ENCODE measurements around the gene MTCH1.

The MTCH1 gene

DNA sequence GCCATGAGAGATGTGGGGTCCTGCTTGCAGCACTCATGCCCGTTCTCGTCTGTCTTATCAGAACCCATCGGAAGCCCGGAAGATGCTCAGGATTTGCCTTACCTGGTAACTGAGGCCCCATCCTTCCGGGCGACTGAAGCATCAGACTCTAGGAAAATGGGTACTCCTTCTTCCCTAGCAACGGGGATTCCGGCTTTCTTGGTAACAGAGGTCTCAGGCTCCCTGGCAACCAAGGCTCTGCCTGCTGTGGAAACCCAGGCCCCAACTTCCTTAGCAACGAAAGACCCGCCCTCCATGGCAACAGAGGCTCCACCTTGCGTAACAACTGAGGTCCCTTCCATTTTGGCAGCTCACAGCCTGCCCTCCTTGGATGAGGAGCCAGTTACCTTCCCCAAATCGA is 23.1 kb downstream of the MTCH1 start:
- Histone ChIP-seq H3K36me3 (ENCODE audit: insufficient read depth, low read depth, low read length) (peaks cover 10% of the 10 kb centered on the region), H3K27me3 (ENCODE audit: insufficient read depth, low read length) (no peaks in the 10 kb centered on the region), H3K27ac (ENCODE audit: low read length) (no peak overlapping the region), H3K4me1 (ENCODE audit: insufficient read depth, low read length) (no peaks in the 10 kb centered on the region; the same call in 1 of the 2 replicates), H3K9me3 (ENCODE audit: insufficient read depth, low read depth, low read length) (no peaks in the 10 kb centered on the region), H3K9ac (ENCODE audit: low read depth, low read length) (no peak overlapping the region), H3K4me3 (ENCODE audit: low read length) (no peak overlapping the region)

DNA sequence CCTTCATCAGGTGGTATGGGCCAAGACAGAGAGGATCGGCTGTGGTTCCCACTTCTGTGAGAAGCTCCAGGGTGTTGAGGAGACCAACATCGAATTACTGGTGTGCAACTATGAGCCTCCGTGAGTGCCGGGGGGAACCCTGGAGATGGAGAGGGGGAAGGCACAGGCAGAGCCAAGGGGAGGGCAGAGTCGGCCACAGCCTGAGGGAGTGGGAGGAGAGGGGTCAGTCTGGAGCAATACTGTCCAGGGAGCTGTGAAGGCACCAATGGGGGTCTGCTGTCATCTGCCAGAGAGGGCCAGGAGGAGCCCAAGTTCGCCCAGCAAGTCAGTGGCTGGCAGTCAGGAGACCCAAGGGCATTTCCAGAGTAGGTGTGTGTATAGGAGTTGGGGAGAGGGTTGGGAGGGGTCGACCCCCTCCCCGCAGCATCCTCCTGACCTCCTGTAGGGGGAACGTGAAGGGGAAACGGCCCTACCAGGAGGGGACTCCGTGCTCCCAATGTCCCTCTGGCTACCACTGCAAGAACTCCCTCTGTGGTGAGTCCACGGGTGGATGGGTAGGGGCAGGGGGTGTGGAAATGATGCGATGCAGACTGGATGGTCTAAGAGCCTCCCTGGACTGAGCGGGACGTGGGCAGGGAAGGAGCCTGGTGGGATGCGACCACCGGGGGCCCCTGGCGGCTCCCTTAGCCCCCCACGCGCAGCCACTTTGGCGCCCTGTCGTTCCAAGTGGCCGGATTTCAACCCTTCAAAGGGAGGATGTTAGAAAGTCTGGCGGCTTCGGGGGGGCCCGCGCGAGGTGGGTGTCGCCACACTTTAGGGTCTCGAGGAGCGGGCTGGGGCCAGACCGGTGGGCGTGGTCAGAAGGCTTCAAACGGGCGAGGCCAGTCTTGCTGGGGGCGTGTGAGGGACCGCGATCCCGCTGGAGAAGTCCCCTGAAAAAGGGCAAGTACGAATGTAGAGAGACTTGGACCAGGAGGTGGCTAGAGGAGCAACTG is 24.3 kb downstream of the MTCH1 start:
- no peak overlapping the region for H3K4me3 ChIP-seq (ENCODE audit: low read length)
- H3K36me3 ChIP-seq (ENCODE audit: insufficient read depth, low read depth, low read length), result no peaks in the 10 kb centered on the region
- no peak overlapping the region for H3K9ac ChIP-seq (ENCODE audit: low read depth, low read length)
- H3K4me1 ChIP-seq (ENCODE audit: insufficient read depth, low read length), result no peaks in the 10 kb centered on the region; the same call in 1 of the 2 replicates
- no peak overlapping the region for H3K27ac ChIP-seq (ENCODE audit: low read length)
- H3K9me3 ChIP-seq (ENCODE audit: insufficient read depth, low read depth, low read length), result no peaks in the 10 kb centered on the region
- no peaks in the 10 kb centered on the region for H3K27me3 ChIP-seq (ENCODE audit: insufficient read depth, low read length)

DNA sequence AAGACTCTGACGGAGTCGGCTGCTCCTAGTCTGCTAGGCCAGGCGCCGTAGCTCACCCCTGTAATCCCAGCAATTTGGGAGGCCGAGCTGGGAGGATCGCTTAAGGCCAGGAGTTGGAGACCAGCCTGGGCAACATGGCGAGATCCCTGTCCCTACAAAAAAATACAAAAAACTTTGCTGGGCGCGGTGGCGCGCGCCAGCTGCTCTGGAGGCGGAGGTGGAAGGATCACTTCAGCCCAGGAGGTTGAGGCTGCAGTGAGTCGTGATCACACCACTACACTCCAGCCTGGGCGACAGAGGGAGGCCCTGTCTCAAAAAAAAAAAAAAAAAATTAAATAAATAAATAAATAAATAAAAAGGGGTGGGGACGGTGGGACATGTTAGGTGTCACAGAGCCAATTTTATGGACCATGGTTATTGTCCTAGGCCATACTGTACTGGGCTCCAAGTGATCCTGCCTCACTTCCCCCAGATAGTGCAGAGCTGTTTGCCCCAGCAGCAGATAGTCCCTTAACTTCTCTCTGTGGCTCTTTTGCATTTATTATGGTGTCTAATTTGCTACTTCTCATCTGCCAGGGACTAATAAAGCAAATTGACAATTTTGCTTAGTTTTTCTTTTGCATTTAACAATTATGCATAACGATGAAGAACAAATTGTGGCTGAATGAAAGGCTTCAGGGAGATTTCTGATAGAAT is 26.3 kb downstream of the MTCH1 start:
- Histone ChIP-seq H3K27ac (ENCODE audit: low read length) (no peak overlapping the region), H3K36me3 (ENCODE audit: insufficient read depth, low read depth, low read length) (no peaks in the 10 kb centered on the region), H3K4me1 (ENCODE audit: insufficient read depth, low read length) (no peaks in the 10 kb centered on the region; the same call in 1 of the 2 replicates), H3K9me3 (ENCODE audit: insufficient read depth, low read depth, low read length) (no peaks in the 10 kb centered on the region), H3K4me3 (ENCODE audit: low read length) (no peak overlapping the region), H3K9ac (ENCODE audit: low read depth, low read length) (no peak overlapping the region), H3K27me3 (ENCODE audit: insufficient read depth, low read length) (no peaks in the 10 kb centered on the region)

DNA sequence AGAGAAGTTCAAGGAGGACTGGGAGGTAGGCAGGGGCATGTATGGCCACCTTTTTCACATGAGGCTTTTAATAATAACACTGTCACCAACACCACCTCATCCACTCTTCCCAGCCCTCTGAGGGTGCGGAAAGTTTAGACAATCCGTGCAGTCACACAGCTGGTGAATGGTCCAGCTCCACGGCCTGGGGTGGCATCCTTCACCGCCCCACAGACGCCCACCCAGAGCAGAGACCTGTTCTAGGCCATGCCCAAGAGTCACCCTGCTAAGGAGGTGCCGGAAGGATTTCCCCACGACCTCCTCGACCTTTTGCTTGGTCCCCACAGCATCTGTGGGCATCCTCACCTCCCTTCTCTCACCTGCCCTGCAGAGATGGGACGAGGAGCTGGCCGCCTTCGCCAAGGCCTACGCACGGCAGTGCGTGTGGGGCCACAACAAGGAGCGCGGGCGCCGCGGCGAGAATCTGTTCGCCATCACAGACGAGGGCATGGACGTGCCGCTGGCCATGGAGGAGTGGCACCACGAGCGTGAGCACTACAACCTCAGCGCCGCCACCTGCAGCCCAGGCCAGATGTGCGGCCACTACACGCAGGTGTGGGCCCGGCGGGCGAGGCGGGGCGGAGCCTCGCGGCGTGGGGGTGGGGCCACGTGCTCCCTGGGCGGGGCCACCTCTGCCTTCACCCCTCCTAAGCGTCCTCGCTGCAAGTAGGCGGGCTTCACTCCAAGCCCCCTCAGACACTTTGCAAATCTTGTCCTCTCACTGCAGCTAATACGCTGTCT is 27.0 kb downstream of the MTCH1 start:
- H3K4me1 ChIP-seq (ENCODE audit: insufficient read depth, low read length), result no peaks in the 10 kb centered on the region; the same call in 1 of the 2 replicates

DNA sequence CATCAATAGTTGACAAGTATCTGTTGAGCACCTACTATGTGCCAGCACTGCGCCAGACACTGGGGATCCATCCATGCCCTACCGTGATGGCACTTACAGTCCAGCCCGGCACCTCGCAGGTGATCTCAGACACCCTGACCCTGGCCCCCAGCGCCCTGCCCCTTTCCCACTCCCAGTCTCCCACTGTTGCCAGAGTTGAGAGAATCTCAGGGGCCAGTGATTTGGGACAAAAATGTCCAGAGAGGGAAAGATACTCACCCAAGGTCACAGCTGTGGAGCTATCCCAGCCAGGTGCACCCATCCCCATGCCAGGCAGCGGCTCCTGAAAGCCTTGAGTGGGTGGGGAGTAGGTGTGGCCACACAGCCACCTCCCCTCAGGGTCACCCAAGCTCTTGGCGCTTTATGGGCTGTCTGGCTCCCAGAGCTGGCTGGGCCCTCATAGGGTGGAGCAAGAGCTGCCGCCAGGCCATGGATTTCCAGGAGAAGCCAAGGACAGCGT is 28.2 kb downstream of the MTCH1 start:
- Histone ChIP-seq H3K4me3 (ENCODE audit: low read length) (no peak overlapping the region), H3K27ac (ENCODE audit: low read length) (no peak overlapping the region), H3K9me3 (ENCODE audit: insufficient read depth, low read depth, low read length) (no peaks in the 10 kb centered on the region), H3K27me3 (ENCODE audit: insufficient read depth, low read length) (no peaks in the 10 kb centered on the region), H3K9ac (ENCODE audit: low read depth, low read length) (no peak overlapping the region), H3K4me1 (ENCODE audit: insufficient read depth, low read length) (no peaks in the 10 kb centered on the region), H3K36me3 (ENCODE audit: insufficient read depth, low read depth, low read length) (no peaks in the 10 kb centered on the region)

More for the DNA sequence above, 27.0 kb downstream of the MTCH1 start:
- Histone ChIP-seq H3K9ac (ENCODE audit: low read depth, low read length) (no peak overlapping the region), H3K4me3 (ENCODE audit: low read length) (no peak overlapping the region), H3K9me3 (ENCODE audit: insufficient read depth, low read depth, low read length) (no peaks in the 10 kb centered on the region), H3K36me3 (ENCODE audit: insufficient read depth, low read depth, low read length) (no peaks in the 10 kb centered on the region), H3K27ac (ENCODE audit: low read length) (no peak overlapping the region), H3K27me3 (ENCODE audit: insufficient read depth, low read length) (no peaks in the 10 kb centered on the region)

DNA sequence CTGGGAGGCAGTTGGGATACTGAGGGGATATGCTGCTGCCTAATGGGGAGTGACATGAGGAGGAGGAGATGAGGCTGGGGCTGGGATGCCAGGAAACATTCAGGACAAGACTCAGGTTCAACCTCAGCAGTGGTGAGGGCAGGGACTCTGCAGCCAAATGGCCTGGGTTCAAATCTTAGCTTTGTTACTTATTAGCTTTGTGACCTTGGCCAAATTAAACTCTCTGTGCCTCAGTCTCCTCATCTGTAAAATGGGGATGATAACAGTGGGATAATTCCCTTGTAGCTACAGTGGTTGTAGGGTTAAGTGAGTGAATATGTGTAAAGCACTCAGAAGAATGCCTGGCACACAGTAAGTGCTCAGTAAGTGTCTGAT is 29.6 kb downstream of the MTCH1 start:
- no peaks in the 10 kb centered on the region for H3K27me3 ChIP-seq (ENCODE audit: insufficient read depth, low read length)
- H3K9ac ChIP-seq (ENCODE audit: low read depth, low read length), result no peak overlapping the region
- H3K4me1 ChIP-seq (ENCODE audit: insufficient read depth, low read length), result no peaks in the 10 kb centered on the region
- H3K36me3 ChIP-seq (ENCODE audit: insufficient read depth, low read depth, low read length), result no peaks in the 10 kb centered on the region
- no peak overlapping the region for H3K27ac ChIP-seq (ENCODE audit: low read length)
- H3K9me3 ChIP-seq (ENCODE audit: insufficient read depth, low read depth, low read length), result no peaks in the 10 kb centered on the region
- H3K4me3 ChIP-seq (ENCODE audit: low read length), result no peak overlapping the region

DNA sequence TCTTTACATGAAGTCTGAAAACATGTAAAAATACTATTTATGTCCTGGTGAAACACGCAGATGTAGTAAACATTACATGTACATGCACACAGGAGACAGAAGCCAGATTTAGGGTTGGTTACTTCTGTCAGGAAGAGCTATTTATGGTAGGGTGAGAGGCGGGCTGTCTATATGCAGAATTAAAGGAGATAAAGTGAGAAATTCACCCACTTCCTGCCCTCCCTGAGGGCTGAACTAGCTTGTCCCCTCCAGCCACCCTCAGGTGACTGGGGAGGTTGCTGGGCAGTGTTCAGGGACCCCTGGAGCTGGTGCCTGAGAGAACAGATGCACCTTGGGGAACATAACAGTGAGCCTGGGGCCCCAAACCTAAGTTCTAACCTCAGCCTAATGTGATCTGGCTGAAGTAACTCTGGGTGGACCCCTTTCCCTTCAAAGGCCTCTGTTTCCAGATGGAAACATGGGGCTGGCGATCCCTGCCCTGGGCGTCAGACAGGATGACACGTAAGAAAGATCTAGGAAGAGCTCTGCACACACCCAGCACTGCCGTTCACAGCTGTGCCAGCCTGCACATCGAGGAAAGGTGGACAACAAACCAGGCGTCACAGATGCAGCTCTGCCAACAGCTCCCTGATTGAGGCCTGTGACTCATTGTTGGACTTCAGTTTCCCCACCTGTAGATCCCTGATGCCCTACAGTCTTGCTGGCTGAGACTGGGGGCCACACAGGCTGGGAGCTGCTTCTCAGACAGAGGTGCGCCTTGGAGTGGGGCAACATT is 30.1 kb downstream of the MTCH1 start:
- no peak overlapping the region for H3K4me3 ChIP-seq (ENCODE audit: low read length)
- no peaks in the 10 kb centered on the region for H3K9me3 ChIP-seq (ENCODE audit: insufficient read depth, low read depth, low read length)
- H3K4me1 ChIP-seq (ENCODE audit: insufficient read depth, low read length), result no peaks in the 10 kb centered on the region
- no peaks in the 10 kb centered on the region for H3K27me3 ChIP-seq (ENCODE audit: insufficient read depth, low read length)
- no peak overlapping the region for H3K9ac ChIP-seq (ENCODE audit: low read depth, low read length)
- no peak overlapping the region for H3K27ac ChIP-seq (ENCODE audit: low read length)
- no peaks in the 10 kb centered on the region for H3K36me3 ChIP-seq (ENCODE audit: insufficient read depth, low read depth, low read length)

DNA sequence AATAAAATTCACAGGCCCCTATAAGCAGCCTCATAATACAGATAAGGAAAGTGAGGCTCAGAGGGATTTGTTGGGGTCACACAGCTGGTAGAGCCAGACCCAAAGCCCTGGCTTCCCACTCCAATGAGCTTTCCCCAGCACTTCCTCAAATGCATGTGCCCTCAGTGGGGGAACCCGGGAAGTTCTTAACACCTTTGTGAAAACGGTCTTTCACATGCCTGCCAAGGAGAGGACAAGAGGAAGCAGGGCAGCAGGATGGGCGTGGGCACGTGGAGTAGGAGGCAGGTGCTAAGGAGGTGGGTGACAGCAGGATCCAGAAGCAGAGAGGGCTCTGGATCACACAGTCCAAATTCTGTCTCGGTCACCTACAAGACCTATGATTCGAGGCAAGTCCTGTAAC is 30.9 kb downstream of the MTCH1 start:
- Histone ChIP-seq H3K9me3 (ENCODE audit: insufficient read depth, low read depth, low read length) (no peaks in the 10 kb centered on the region), H3K9ac (ENCODE audit: low read depth, low read length) (no peak overlapping the region), H3K27me3 (ENCODE audit: insufficient read depth, low read length) (no peaks in the 10 kb centered on the region), H3K4me1 (ENCODE audit: insufficient read depth, low read length) (peaks cover 1% of the 10 kb centered on the region), H3K36me3 (ENCODE audit: insufficient read depth, low read depth, low read length) (no peaks in the 10 kb centered on the region), H3K27ac (ENCODE audit: low read length) (no peak overlapping the region), H3K4me3 (ENCODE audit: low read length) (no peak overlapping the region)

DNA sequence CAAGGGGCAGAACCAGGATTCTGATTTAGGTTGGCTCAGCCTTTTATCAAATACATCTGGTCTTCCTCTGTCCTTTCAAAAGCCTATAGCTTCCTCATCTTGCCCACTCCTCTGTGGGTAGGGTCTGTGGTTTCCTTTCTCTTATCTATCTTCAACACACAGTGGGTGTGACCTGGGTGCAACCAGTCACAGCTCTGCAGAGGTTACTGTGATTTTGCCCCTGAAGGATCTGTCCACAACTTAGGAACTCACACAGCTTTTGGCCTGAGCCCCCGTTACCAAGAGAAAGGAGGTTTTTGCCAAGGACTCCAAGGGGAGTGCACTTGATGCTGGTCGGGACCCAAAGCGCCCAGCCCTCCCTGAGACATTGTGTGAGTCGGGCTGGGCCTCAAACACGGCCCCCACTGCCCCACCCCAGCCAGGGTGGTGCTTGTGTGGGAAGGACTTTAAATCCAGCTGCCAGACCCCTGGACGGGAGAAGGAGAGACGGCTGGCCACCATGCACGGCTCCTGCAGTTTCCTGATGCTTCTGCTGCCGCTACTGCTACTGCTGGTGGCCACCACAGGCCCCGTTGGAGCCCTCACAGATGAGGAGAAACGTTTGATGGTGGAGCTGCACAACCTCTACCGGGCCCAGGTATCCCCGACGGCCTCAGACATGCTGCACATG is 31.6 kb downstream of the MTCH1 start, which contains the start of gene PI16:
PI16 (plus strand) TSS at position 477 of the 670 bp plus-strand sequence; CDS start at position 500, 23 bp downstream.
- H3K4me3 ChIP-seq (ENCODE audit: low read length), result no peak within 1 kb of the TSS

DNA sequence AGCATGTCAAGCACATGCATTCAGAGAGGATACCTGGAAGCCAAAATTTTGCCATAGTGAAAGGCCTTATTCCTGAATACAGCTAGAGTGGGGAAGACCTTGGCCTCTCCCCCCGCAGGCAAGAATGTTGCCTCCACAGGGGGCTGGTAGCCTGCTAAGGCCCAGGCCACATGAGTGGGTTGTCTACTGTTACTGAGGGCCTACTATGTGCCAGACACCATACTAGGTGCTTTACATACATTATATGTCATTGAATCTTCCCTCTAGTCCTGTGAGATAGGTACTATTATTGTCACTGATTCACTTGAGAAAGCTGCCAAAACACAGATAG is 32.1 kb downstream of the MTCH1 start:
- Histone ChIP-seq H3K4me1 (ENCODE audit: insufficient read depth, low read length) (peaks cover 12% of the 10 kb centered on the region), H3K27ac (ENCODE audit: low read length) (no peak overlapping the region), H3K4me3 (ENCODE audit: low read length) (no peak overlapping the region), H3K36me3 (ENCODE audit: insufficient read depth, low read depth, low read length) (no peaks in the 10 kb centered on the region), H3K9ac (ENCODE audit: low read depth, low read length) (no peak overlapping the region), H3K9me3 (ENCODE audit: insufficient read depth, low read depth, low read length) (no peaks in the 10 kb centered on the region), H3K27me3 (ENCODE audit: insufficient read depth, low read length) (no peaks in the 10 kb centered on the region)

More for the DNA sequence above, 31.6 kb downstream of the MTCH1 start, which contains the start of gene PI16:
- H3K27me3 ChIP-seq (ENCODE audit: insufficient read depth, low read length), result no peaks in the 10 kb centered on the region
- no peaks in the 10 kb centered on the region for H3K9me3 ChIP-seq (ENCODE audit: insufficient read depth, low read depth, low read length)
- no peaks in the 10 kb centered on the region for H3K36me3 ChIP-seq (ENCODE audit: insufficient read depth, low read depth, low read length)
- H3K9ac ChIP-seq (ENCODE audit: low read depth, low read length), result no peak within 1 kb of the TSS
- H3K4me1 ChIP-seq (ENCODE audit: insufficient read depth, low read length), result peaks cover 9% of the 10 kb centered on the region
- no peak within 1 kb of the TSS for H3K27ac ChIP-seq (ENCODE audit: low read length)

Measured in iPS-20b (cell line).